ENCODE measurements around the gene ATP2B3.

DNA sequence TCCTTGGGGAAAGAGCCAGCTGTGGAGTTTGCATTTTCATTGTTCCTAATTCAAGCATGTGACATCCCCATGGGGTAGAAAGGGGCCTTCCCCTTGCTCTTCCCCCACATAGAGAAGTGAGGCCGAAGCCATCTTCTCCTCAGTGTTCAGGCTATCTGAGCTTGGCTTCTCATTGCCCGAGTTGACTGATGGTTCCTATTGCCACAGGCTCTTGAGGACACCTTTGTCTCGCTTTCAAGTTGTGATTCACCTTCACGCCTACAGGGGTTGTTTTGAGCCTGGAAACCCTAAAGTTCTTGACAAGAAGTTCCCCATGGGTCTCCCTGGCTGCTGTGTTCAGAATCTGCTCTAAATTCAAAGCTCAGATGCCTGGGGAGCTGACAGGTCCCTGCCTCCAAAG, 56.5 kb downstream of the ATP2B3 start:
- TF ChIP-seq CEBPB (IDR thresholded peaks at IDR 0.05; ENCODE audit: low read depth, low read length) (no peak), POLR2A (IDR thresholded peaks at IDR 0.05; ENCODE audit: low read depth, low read length) (no peak), BHLHE40 (IDR thresholded peaks at IDR 0.05; ENCODE audit: low read depth, low read length) (no peak), ELK1 (IDR thresholded peaks at IDR 0.05; ENCODE audit: borderline replicate concordance, low read depth, low read length) (no peak), RFX5 (IDR thresholded peaks at IDR 0.05; ENCODE audit: low read depth, low read length) (no peak), RAD21 (IDR thresholded peaks at IDR 0.05; ENCODE audit: low read length) (no peak), MAZ (IDR thresholded peaks at IDR 0.05; ENCODE audit: borderline replicate concordance, low read depth, low read length) (no peak), RCOR1 (IDR thresholded peaks at IDR 0.05; ENCODE audit: insufficient replicate concordance, low read length) (no peak)
- TF ChIP-seq, protein P1, sequence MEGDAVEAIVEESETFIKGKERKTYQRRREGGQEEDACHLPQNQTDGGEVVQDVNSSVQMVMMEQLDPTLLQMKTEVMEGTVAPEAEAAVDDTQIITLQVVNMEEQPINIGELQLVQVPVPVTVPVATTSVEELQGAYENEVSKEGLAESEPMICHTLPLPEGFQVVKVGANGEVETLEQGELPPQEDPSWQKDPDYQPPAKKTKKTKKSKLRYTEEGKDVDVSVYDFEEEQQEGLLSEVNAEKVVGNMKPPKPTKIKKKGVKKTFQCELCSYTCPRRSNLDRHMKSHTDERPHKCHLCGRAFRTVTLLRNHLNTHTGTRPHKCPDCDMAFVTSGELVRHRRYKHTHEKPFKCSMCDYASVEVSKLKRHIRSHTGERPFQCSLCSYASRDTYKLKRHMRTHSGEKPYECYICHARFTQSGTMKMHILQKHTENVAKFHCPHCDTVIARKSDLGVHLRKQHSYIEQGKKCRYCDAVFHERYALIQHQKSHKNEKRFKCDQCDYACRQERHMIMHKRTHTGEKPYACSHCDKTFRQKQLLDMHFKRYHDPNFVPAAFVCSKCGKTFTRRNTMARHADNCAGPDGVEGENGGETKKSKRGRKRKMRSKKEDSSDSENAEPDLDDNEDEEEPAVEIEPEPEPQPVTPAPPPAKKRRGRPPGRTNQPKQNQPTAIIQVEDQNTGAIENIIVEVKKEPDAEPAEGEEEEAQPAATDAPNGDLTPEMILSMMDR (conservative IDR thresholded peaks at IDR 0.05; ENCODE audit: low read depth, low read length): no peak
